WTC11 (cell line): Measurements from ENCODE around the gene ATG9B. TPM values are rescaled to one million over a fixed set of nuclear protein-coding genes. Genes with fewer than 3 reads are reported as not detected.

Source experiments
- ATAC-seq: fragments of 200-7000 bp; cut with Tn5 transposase; 2 replicates; pipeline ENCODE4 v1.10.0; 2021; ENCODE audit warnings: mild to moderate bottlenecking, moderate library complexity
- CTCF ChIA-PET: fragments of 300-600 bp; sonication (Branson Sonifier 250); formaldehyde crosslinking; loops from one replicate; lab custom pipeline; 2021; ENCODE audit warnings: antibody characterized with exemption; lab: Charles Lee
- POLR2A ChIA-PET: fragments of 350-600 bp; sonication (Branson Sonifier 250); formaldehyde crosslinking; loops from one replicate; lab custom pipeline; 2021; ENCODE audit warnings: antibody characterized with exemption; lab: Charles Lee
- DNase-seq: peaks from one replicate; pipeline ENCODE4 v3.0.0; 2021; ENCODE audit warnings: low spot score
- H3K27ac Mint-ChIP-seq: 2 replicates; pipeline ENCODE4 v1.8.0; 2021; ENCODE audit warnings: mixed read lengths
- H3K27me3 Mint-ChIP-seq: 2 replicates; pipeline ENCODE4 v1.8.0; 2021; ENCODE audit warnings: low read depth, mild to moderate bottlenecking, moderate library complexity, mixed read lengths
- H3K36me3 Mint-ChIP-seq: 2 replicates; pipeline ENCODE4 v1.8.0; 2021; ENCODE audit warnings: mixed read lengths
- H3K4me1 Mint-ChIP-seq: 2 replicates; pipeline ENCODE4 v1.8.0; 2022; ENCODE audit warnings: mixed read lengths
- H3K4me3 Mint-ChIP-seq: 2 replicates; pipeline ENCODE4 v1.8.0; 2021; ENCODE audit warnings: mild to moderate bottlenecking, moderate library complexity, mixed read lengths
- H3K9me3 Mint-ChIP-seq: 2 replicates; pipeline ENCODE4 v1.8.0; 2021; ENCODE audit warnings: mixed read lengths
- CREM ChIP-seq: sonication (generic); formaldehyde crosslinking; IDR thresholded peaks from 2 replicates; pipeline ENCODE4 v1.8.1; 2022; ENCODE audit warnings: mild to moderate bottlenecking, missing genetic modification reagents, moderate library complexity
- FOXK1 ChIP-seq: sonication (generic); formaldehyde crosslinking; IDR thresholded peaks from 2 replicates; pipeline ENCODE4 v1.8.0; 2022; ENCODE audit warnings: mild to moderate bottlenecking, moderate library complexity, missing genetic modification reagents
- FOXP1 ChIP-seq: sonication (generic); formaldehyde crosslinking; IDR thresholded peaks from 2 replicates; pipeline ENCODE4 v1.8.0; 2022; ENCODE audit warnings: missing genetic modification reagents, mild to moderate bottlenecking, moderate library complexity, borderline replicate concordance
- GRHL2 ChIP-seq: fragments of 250-450 bp; sonication (Bioruptor Pico); IDR thresholded peaks from 2 replicates; pipeline ENCODE4 v1.8.0; 2022; ENCODE audit warnings: mild to moderate bottlenecking, moderate library complexity; ENCODE audit not compliant: insufficient replicate concordance, severe bottlenecking
- GTF2I ChIP-seq: fragments of 250-450 bp; sonication (Bioruptor Pico); conservative IDR thresholded peaks from 2 replicates; pipeline ENCODE4 v1.4.0; 2021; ENCODE audit warnings: mild to moderate bottlenecking
- NFE2L1 ChIP-seq: sonication (generic); formaldehyde crosslinking; IDR thresholded peaks from 2 replicates; pipeline ENCODE4 v1.8.1; 2023; ENCODE audit warnings: missing genetic modification reagents
- NFYB ChIP-seq: sonication (generic); formaldehyde crosslinking; conservative IDR thresholded peaks from 2 replicates; pipeline ENCODE4 v1.8.0; 2022; ENCODE audit warnings: low read depth, missing genetic modification reagents
- RELA ChIP-seq: sonication (generic); formaldehyde crosslinking; IDR thresholded peaks from 2 replicates; pipeline ENCODE4 v1.8.1; 2022; ENCODE audit warnings: missing genetic modification reagents, mild to moderate bottlenecking, borderline replicate concordance
- SMAD3 ChIP-seq: sonication (generic); formaldehyde crosslinking; IDR thresholded peaks from 2 replicates; pipeline ENCODE4 v1.8.0; 2022; ENCODE audit warnings: missing genetic modification reagents, mild to moderate bottlenecking, borderline replicate concordance
- SOX15 ChIP-seq: fragments of 250-450 bp; sonication (Bioruptor Pico); IDR thresholded peaks from 2 replicates; pipeline ENCODE4 v1.9.0; 2021; ENCODE audit warnings: mild to moderate bottlenecking
- SP1 ChIP-seq: sonication (generic); formaldehyde crosslinking; conservative IDR thresholded peaks from 2 replicates; pipeline ENCODE4 v1.8.1; 2022; ENCODE audit warnings: missing genetic modification reagents
- TP53 ChIP-seq: sonication (generic); formaldehyde crosslinking; IDR thresholded peaks from 2 replicates; pipeline ENCODE4 v1.8.1; 2023; ENCODE audit warnings: mild to moderate bottlenecking, missing genetic modification reagents
- ZNF121 ChIP-seq: sonication (generic); formaldehyde crosslinking; IDR thresholded peaks from 2 replicates; pipeline ENCODE4 v1.8.0; 2023; ENCODE audit warnings: missing genetic modification reagents
- ZNF138 ChIP-seq: sonication (generic); formaldehyde crosslinking; conservative IDR thresholded peaks from 2 replicates; pipeline ENCODE4 v1.8.1; 2022; ENCODE audit warnings: mild to moderate bottlenecking, moderate library complexity, missing genetic modification reagents
- ZNF232 ChIP-seq: sonication (generic); formaldehyde crosslinking; IDR thresholded peaks from 2 replicates; pipeline ENCODE4 v1.8.0; 2022; ENCODE audit warnings: mild to moderate bottlenecking, missing genetic modification reagents
- ZNF317 ChIP-seq: sonication (generic); formaldehyde crosslinking; IDR thresholded peaks from 2 replicates; pipeline ENCODE4 v1.8.1; 2023; ENCODE audit warnings: low read depth, mild to moderate bottlenecking, moderate library complexity, missing genetic modification reagents, borderline replicate concordance
- ZNF423 ChIP-seq: fragments of 250-450 bp; sonication (Bioruptor Pico); IDR thresholded peaks from 2 replicates; pipeline ENCODE4 v2.1.2; 2022; ENCODE audit warnings: mild to moderate bottlenecking, moderate library complexity
- total RNA-seq: library from RNA; stranded (reverse); gene quantifications from 3 replicates; pipeline ENCODE4 v1.2.3, GENCODE V29; 2021
- TF ChIP-seq, protein P1 (sequence below): fragments of 200-600 bp; IDR thresholded peaks from 2 replicates; pipeline ENCODE4 v1.8.0; 2022; ENCODE audit warnings: antibody characterized with exemption
- TF ChIP-seq, protein P2 (sequence below): sonication (generic); formaldehyde crosslinking; conservative IDR thresholded peaks from 2 replicates; pipeline ENCODE4 v1.8.1; 2023; ENCODE audit warnings: mild to moderate bottlenecking, low read depth, missing genetic modification reagents, moderate library complexity
- TF ChIP-seq, protein P3 (sequence below): fragments of 250-450 bp; sonication (Bioruptor Pico); IDR thresholded peaks from 2 replicates; pipeline ENCODE4 v1.9.0; 2021; ENCODE audit warnings: mild to moderate bottlenecking
- TF ChIP-seq, protein P4 (sequence below): sonication (generic); formaldehyde crosslinking; IDR thresholded peaks from 2 replicates; pipeline ENCODE4 v1.8.1; 2022; ENCODE audit warnings: low read depth, mild to moderate bottlenecking, moderate library complexity, missing genetic modification reagents, borderline replicate concordance

Gene ATG9B
- total RNA-seq, 1 experiment from 2014 or later, result 2.4 TPM

DNA sequence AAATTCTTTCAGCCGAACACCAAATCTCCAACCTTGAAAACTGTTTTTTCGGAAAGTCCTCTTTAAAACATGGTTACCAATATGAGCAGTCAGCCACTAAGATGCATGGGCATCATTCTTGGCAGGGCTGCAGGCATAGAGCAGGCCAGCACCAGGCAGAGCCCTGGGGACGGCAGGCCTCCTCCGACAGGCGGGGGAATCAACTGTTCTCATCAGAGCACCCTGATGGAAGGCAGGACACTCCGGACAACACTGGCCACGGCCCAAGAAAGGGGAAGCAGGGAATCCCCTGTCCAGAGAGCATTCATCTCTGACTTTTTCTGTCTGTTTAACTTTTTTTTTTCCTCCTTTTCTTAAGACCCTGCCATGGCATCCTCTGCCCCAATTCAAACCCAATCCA is 34.8 kb downstream of the ATG9B start:
- CTCF ChIA-PET, result interaction anchor here (0.6 to 3.3 kb wide), 39 partner anchors 10 to 255 kb away, joined by 3 to 37 read pairs (median 4); partner anchors contain the start of genes FASTK, TMEM176A and TMEM176B
- no peak for DNase-seq
- no peak for ATAC-seq

DNA sequence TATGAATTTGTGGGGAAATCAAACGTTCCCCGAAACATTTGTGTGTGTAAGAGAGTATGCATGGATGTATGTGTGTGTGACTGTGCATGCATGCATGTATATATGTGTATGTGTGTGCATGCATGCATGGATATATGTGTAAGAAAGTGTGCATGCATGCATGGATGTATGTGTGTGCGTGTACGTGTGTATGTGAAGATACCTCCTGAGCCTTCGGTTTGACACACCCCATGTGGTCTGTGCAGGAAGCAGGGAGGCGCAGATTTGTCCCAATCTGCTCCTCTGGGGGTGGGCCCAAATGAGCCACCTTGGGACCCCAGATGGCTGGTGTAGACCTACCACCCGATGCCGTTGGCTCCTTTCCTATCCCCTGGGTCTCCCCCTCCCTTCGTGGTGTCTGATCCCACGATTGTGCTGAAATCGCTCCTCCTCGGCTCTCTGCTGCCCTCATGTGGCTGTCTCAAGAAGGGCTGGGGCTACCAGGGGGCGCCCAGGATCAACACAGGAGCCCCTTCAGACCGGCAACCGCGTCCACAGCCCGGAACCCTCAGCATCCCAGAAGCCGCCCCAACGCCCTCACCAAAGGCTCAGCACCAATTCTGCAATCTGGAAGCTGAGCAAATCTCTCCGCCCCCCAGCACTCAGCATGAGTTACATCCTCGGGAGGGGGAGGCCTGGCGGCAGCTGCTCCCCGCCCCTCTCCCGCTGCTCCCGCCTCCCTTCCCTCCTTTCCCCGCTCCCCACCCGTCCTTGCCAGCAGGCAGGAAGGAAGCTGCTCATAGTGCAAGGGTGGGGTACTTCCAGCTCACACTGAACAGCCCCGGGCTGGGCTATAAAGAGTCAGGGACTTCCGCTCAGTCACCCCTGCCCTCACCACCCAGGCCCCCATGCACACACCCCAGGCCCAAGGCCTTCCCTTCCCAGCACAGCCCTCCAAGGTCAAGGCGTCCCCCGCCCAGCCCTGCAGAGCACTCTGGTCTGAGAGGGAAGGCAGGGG is 35.8 kb downstream of the ATG9B start:
- Mint-ChIP-seq H3K27ac (no peak overlapping the region), H3K36me3 (peaks cover 12% of the 10 kb centered on the region), H3K4me3 (peak overlapping the region; percentile 71), H3K27me3 (peaks cover 32% of the 10 kb centered on the region)
- CTCF ChIA-PET, result interaction anchor here (0.6 to 3.3 kb wide), 41 partner anchors 9 to 620 kb away, joined by 3 to 37 read pairs (median 4); partner anchors contain the start of genes FASTK, TMEM176A and TMEM176B
- ATAC-seq, result peak; percentile 68
- POLR2A ChIA-PET, result interaction anchor here (0.6 to 0.9 kb wide), 3 partner anchors 8 to 20 kb away, joined by 3 to 5 read pairs (median 3); no protein-coding TSS in a partner anchor
- TF ChIP-seq, protein P1, sequence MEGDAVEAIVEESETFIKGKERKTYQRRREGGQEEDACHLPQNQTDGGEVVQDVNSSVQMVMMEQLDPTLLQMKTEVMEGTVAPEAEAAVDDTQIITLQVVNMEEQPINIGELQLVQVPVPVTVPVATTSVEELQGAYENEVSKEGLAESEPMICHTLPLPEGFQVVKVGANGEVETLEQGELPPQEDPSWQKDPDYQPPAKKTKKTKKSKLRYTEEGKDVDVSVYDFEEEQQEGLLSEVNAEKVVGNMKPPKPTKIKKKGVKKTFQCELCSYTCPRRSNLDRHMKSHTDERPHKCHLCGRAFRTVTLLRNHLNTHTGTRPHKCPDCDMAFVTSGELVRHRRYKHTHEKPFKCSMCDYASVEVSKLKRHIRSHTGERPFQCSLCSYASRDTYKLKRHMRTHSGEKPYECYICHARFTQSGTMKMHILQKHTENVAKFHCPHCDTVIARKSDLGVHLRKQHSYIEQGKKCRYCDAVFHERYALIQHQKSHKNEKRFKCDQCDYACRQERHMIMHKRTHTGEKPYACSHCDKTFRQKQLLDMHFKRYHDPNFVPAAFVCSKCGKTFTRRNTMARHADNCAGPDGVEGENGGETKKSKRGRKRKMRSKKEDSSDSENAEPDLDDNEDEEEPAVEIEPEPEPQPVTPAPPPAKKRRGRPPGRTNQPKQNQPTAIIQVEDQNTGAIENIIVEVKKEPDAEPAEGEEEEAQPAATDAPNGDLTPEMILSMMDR, result peak; percentile 92
- TF ChIP-seq NFYB (CRISPR knock-in tag), result no peak
- 0 out of 2 replicates have a peak, but pooled peaks have one; percentile 35 for TF ChIP-seq SP1 (CRISPR knock-in tag)
- peak; percentile 24; the same call in 1 of the 2 replicates for TF ChIP-seq FOXP1 (CRISPR knock-in tag)
- no peak for TF ChIP-seq GTF2I (CRISPR knock-in tag)
- TF ChIP-seq, protein P2, sequence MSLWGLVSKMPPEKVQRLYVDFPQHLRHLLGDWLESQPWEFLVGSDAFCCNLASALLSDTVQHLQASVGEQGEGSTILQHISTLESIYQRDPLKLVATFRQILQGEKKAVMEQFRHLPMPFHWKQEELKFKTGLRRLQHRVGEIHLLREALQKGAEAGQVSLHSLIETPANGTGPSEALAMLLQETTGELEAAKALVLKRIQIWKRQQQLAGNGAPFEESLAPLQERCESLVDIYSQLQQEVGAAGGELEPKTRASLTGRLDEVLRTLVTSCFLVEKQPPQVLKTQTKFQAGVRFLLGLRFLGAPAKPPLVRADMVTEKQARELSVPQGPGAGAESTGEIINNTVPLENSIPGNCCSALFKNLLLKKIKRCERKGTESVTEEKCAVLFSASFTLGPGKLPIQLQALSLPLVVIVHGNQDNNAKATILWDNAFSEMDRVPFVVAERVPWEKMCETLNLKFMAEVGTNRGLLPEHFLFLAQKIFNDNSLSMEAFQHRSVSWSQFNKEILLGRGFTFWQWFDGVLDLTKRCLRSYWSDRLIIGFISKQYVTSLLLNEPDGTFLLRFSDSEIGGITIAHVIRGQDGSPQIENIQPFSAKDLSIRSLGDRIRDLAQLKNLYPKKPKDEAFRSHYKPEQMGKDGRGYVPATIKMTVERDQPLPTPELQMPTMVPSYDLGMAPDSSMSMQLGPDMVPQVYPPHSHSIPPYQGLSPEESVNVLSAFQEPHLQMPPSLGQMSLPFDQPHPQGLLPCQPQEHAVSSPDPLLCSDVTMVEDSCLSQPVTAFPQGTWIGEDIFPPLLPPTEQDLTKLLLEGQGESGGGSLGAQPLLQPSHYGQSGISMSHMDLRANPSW (CRISPR knock-in tag), result no peak
- TF ChIP-seq ZNF232 (CRISPR knock-in tag), result 0 out of 2 replicates have a peak, but pooled peaks have one; percentile 42
- peak; percentile 21; the same call in 1 of the 2 replicates for TF ChIP-seq FOXK1 (CRISPR knock-in tag)
- TF ChIP-seq, protein P3, sequence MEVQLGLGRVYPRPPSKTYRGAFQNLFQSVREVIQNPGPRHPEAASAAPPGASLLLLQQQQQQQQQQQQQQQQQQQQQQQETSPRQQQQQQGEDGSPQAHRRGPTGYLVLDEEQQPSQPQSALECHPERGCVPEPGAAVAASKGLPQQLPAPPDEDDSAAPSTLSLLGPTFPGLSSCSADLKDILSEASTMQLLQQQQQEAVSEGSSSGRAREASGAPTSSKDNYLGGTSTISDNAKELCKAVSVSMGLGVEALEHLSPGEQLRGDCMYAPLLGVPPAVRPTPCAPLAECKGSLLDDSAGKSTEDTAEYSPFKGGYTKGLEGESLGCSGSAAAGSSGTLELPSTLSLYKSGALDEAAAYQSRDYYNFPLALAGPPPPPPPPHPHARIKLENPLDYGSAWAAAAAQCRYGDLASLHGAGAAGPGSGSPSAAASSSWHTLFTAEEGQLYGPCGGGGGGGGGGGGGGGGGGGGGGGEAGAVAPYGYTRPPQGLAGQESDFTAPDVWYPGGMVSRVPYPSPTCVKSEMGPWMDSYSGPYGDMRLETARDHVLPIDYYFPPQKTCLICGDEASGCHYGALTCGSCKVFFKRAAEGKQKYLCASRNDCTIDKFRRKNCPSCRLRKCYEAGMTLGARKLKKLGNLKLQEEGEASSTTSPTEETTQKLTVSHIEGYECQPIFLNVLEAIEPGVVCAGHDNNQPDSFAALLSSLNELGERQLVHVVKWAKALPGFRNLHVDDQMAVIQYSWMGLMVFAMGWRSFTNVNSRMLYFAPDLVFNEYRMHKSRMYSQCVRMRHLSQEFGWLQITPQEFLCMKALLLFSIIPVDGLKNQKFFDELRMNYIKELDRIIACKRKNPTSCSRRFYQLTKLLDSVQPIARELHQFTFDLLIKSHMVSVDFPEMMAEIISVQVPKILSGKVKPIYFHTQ (CRISPR knock-in tag), result no peak
- no peak for TF ChIP-seq GRHL2 (CRISPR knock-in tag)
- no peak for TF ChIP-seq NFE2L1 (CRISPR knock-in tag)
- no peak for TF ChIP-seq ZNF121
- no peak for TF ChIP-seq SMAD3
- TF ChIP-seq TP53 (CRISPR knock-in tag), result no peak
- TF ChIP-seq, protein P4, sequence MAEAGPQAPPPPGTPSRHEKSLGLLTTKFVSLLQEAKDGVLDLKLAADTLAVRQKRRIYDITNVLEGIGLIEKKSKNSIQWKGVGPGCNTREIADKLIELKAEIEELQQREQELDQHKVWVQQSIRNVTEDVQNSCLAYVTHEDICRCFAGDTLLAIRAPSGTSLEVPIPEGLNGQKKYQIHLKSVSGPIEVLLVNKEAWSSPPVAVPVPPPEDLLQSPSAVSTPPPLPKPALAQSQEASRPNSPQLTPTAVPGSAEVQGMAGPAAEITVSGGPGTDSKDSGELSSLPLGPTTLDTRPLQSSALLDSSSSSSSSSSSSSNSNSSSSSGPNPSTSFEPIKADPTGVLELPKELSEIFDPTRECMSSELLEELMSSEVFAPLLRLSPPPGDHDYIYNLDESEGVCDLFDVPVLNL (CRISPR knock-in tag), result no peak
- TF ChIP-seq RELA (CRISPR knock-in tag), result no peak
- TF ChIP-seq, all 79 proteins: peak for 5
- peak; percentile 93 for DNase-seq
- Mint-ChIP-seq H3K9me3 (peaks cover 15% of the 10 kb centered on the region), H3K4me1 (peaks cover 32% of the 10 kb centered on the region)

More for the DNA sequence above, 34.8 kb downstream of the ATG9B start:
- peak overlapping the region; percentile 71 for H3K4me3 Mint-ChIP-seq
- POLR2A ChIA-PET, result interaction anchor here (0.6 to 0.7 kb wide), 2 partner anchors 9 to 21 kb away, joined by 3 to 5 read pairs; no protein-coding TSS in a partner anchor
- no peak overlapping the region for H3K27ac Mint-ChIP-seq
- H3K4me1 Mint-ChIP-seq, result peaks cover 37% of the 10 kb centered on the region
- peaks cover 15% of the 10 kb centered on the region for H3K9me3 Mint-ChIP-seq
- TF ChIP-seq ZNF138 (CRISPR knock-in tag), result no peak
- TF ChIP-seq FOXK1 (CRISPR knock-in tag), result no peak
- no peak for TF ChIP-seq SOX15 (CRISPR knock-in tag)
- TF ChIP-seq CREM (CRISPR knock-in tag), result no peak
- no peak for TF ChIP-seq ZNF423
- TF ChIP-seq ZNF317 (CRISPR knock-in tag), result no peak
- peaks cover 28% of the 10 kb centered on the region for H3K27me3 Mint-ChIP-seq
- H3K36me3 Mint-ChIP-seq, result peaks cover 12% of the 10 kb centered on the region
